Neural cell (in vitro differentiated cells): ENCODE measurements around the gene NXPH3. TPM values are rescaled to one million over a fixed set of nuclear protein-coding genes. Genes with fewer than 3 reads are reported as not detected.

Experiments used
- H2AFZ ChIP-seq: fragments of 200-600, 300-800 bp; sonication (generic), shearing (Covaris generic); 2 replicates; pipeline ENCODE4 v1.6.0; 2014; ENCODE audit warnings: low read depth, mild to moderate bottlenecking, antibody characterized with exemption, low read length, moderate library complexity
- H3F3A ChIP-seq: fragments of 200-600 bp; shearing (Covaris generic); 2 replicates; pipeline ENCODE4 v1.6.1; 2016; ENCODE audit warnings: mild to moderate bottlenecking, moderate library complexity, mixed read lengths, antibody characterized with exemption, low read length; ENCODE audit not compliant: insufficient read depth, poor library complexity, severe bottlenecking
- H3K27ac ChIP-seq: fragments of 200-600, 300-800 bp; sonication (generic), shearing (Covaris generic); 2 replicates; pipeline ENCODE4 v1.5.1; 2014; ENCODE audit warnings: mild to moderate bottlenecking, low read length, moderate library complexity
- H3K27me3 ChIP-seq: fragments of 300-800, 200-600 bp; sonication (generic), shearing (Covaris generic); 2 replicates; pipeline ENCODE4 v1.6.0; 2014; ENCODE audit warnings: mild to moderate bottlenecking, low read depth, low read length, moderate library complexity; ENCODE audit not compliant: insufficient read depth
- H3K36me3 ChIP-seq: fragments of 300-800, 200-600 bp; sonication (generic), shearing (Covaris generic); 2 replicates; pipeline ENCODE4 v1.5.1; 2014; ENCODE audit warnings: mild to moderate bottlenecking, antibody characterized with exemption, low read length, moderate library complexity; ENCODE audit not compliant: insufficient read depth
- H3K4me2 ChIP-seq: fragments of 300-800, 200-600 bp; sonication (generic), shearing (Covaris generic); 2 replicates; pipeline ENCODE4 v1.6.0; 2014; ENCODE audit warnings: mild to moderate bottlenecking, low read length
- H3K4me3 ChIP-seq: fragments of 300-800, 200-600 bp; sonication (generic), shearing (Covaris generic); 2 replicates; pipeline ENCODE4 v1.5.1; 2014; ENCODE audit warnings: mild to moderate bottlenecking, low read length, moderate library complexity
- H3K79me2 ChIP-seq: fragments of 200-600 bp; shearing (Covaris generic); replicated peaks from 2 replicates; pipeline ENCODE4 v1.6.0; 2014; ENCODE audit warnings: mild to moderate bottlenecking, low read length, moderate library complexity; ENCODE audit not compliant: insufficient read depth
- H3K9ac ChIP-seq: fragments of 300-800, 200-600 bp; sonication (generic), shearing (Covaris generic); 2 replicates; pipeline ENCODE4 v1.6.1; 2016; ENCODE audit warnings: mild to moderate bottlenecking, low read length, mixed read lengths
- H3K9me2 ChIP-seq: fragments of 200-600 bp; shearing (Covaris generic); 2 replicates; pipeline ENCODE4 v1.6.1; 2016; ENCODE audit warnings: mild to moderate bottlenecking, low read length, mixed read lengths; ENCODE audit not compliant: insufficient read depth
- H3K9me3 ChIP-seq: fragments of 200-600, 300-800 bp; sonication (generic), shearing (Covaris generic); 2 replicates; pipeline ENCODE4 v1.6.1; 2016; ENCODE audit warnings: mild to moderate bottlenecking, mixed run types, low read length, moderate library complexity, mixed read lengths
- H4K20me1 ChIP-seq: fragments of 200-600 bp; shearing (Covaris generic); 2 replicates; pipeline ENCODE4 v1.6.1; 2016; ENCODE audit warnings: mild to moderate bottlenecking, mixed run types; ENCODE audit not compliant: insufficient read depth
- EP300 ChIP-seq: fragments of 450-650 bp; conservative IDR thresholded peaks from 2 replicates; pipeline ENCODE4 v1.6.1; 2014; ENCODE audit warnings: antibody characterized with exemption, mild to moderate bottlenecking, moderate library complexity; ENCODE audit not compliant: poor library complexity, severe bottlenecking
- EZH2 ChIP-seq: fragments of 200-600, 300-800 bp; shearing (Covaris generic), sonication (generic); IDR thresholded peaks from 2 replicates; pipeline ENCODE4 v1.6.1; 2014; ENCODE audit warnings: antibody characterized with exemption, low read length, borderline replicate concordance, mild to moderate bottlenecking; ENCODE audit not compliant: insufficient read depth, poor library complexity, severe bottlenecking
- MXI1 ChIP-seq: fragments of 450-650 bp; conservative IDR thresholded peaks from 2 replicates; pipeline ENCODE4 v1.6.1; 2014; ENCODE audit warnings: antibody characterized with exemption, mild to moderate bottlenecking; ENCODE audit not compliant: poor library complexity, severe bottlenecking
- POLR2AphosphoS5 ChIP-seq: IDR thresholded peaks from 2 replicates; pipeline ENCODE4 v1.6.1; 2012
- RAD21 ChIP-seq: fragments of 450-650 bp; conservative IDR thresholded peaks from 2 replicates; pipeline ENCODE4 v1.6.1; 2014; ENCODE audit warnings: antibody characterized with exemption, mild to moderate bottlenecking, moderate library complexity
- SMC3 ChIP-seq: fragments of 450-650 bp; conservative IDR thresholded peaks from 2 replicates; pipeline ENCODE4 v1.6.1; 2014; ENCODE audit warnings: antibody characterized with exemption, mild to moderate bottlenecking, moderate library complexity; ENCODE audit not compliant: poor library complexity
- TAF1 ChIP-seq: IDR thresholded peaks from 2 replicates; pipeline ENCODE4 v1.6.1; 2012; ENCODE audit warnings: low read depth
- polyA plus RNA-seq: library from polyadenylated mRNA; depleted of rRNA; stranded (reverse); fragments of >200 nt; gene quantifications from 2 replicates; pipeline ENCODE4 v1.2.3, GENCODE V29; 2014
- TF ChIP-seq, protein P1 (sequence below): IDR thresholded peaks from 2 replicates; pipeline ENCODE4 v1.6.1; 2012; ENCODE audit warnings: borderline replicate concordance
- TF ChIP-seq, protein P2 (sequence below): fragments of 450-650 bp; IDR thresholded peaks from 2 replicates; pipeline ENCODE4 v1.5.1; 2014; ENCODE audit warnings: antibody characterized with exemption, mild to moderate bottlenecking, moderate library complexity; ENCODE audit not compliant: poor library complexity, severe bottlenecking

The NXPH3 gene
- polyA plus RNA-seq, 1 donor from 2014 or later: 2.4 TPM

DNA sequence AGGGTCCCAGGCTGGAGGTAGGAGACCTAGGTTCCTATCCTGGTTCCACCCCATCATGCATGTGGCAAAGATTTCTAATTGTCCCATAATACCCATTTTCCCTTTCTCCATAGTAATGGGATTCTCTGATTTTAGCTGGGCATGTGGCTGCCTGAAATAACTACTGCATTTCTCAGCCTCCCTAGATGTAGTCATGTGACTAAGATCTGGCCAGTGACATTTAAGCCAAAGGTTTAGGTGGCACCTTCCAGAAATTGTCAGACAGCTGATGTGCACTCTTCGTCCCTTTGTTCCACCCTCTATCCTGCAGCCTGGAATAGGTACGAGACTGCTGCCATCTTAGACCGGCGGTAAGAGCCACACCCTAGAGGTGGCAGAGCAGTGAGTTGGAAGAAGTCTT lies 8.2 kb downstream of the NXPH3 start:
- Histone ChIP-seq H3K79me2 (no peaks in the 10 kb centered on the region), H3K27ac (no peak overlapping the region), H3K27me3 (no peaks in the 10 kb centered on the region), H2AFZ (no peak overlapping the region), H3K4me3 (no peak overlapping the region), H3K36me3 (no peaks in the 10 kb centered on the region), H3K9me3 (no peaks in the 10 kb centered on the region), H3K9ac (no peak overlapping the region), H4K20me1 (no peaks in the 10 kb centered on the region), H3K4me2 (no peak overlapping the region), H3K9me2 (no peaks in the 10 kb centered on the region), H3F3A (no peaks in the 10 kb centered on the region)
- TF ChIP-seq, protein P1, sequence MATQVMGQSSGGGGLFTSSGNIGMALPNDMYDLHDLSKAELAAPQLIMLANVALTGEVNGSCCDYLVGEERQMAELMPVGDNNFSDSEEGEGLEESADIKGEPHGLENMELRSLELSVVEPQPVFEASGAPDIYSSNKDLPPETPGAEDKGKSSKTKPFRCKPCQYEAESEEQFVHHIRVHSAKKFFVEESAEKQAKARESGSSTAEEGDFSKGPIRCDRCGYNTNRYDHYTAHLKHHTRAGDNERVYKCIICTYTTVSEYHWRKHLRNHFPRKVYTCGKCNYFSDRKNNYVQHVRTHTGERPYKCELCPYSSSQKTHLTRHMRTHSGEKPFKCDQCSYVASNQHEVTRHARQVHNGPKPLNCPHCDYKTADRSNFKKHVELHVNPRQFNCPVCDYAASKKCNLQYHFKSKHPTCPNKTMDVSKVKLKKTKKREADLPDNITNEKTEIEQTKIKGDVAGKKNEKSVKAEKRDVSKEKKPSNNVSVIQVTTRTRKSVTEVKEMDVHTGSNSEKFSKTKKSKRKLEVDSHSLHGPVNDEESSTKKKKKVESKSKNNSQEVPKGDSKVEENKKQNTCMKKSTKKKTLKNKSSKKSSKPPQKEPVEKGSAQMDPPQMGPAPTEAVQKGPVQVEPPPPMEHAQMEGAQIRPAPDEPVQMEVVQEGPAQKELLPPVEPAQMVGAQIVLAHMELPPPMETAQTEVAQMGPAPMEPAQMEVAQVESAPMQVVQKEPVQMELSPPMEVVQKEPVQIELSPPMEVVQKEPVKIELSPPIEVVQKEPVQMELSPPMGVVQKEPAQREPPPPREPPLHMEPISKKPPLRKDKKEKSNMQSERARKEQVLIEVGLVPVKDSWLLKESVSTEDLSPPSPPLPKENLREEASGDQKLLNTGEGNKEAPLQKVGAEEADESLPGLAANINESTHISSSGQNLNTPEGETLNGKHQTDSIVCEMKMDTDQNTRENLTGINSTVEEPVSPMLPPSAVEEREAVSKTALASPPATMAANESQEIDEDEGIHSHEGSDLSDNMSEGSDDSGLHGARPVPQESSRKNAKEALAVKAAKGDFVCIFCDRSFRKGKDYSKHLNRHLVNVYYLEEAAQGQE: no peak
- TF ChIP-seq, protein P2, sequence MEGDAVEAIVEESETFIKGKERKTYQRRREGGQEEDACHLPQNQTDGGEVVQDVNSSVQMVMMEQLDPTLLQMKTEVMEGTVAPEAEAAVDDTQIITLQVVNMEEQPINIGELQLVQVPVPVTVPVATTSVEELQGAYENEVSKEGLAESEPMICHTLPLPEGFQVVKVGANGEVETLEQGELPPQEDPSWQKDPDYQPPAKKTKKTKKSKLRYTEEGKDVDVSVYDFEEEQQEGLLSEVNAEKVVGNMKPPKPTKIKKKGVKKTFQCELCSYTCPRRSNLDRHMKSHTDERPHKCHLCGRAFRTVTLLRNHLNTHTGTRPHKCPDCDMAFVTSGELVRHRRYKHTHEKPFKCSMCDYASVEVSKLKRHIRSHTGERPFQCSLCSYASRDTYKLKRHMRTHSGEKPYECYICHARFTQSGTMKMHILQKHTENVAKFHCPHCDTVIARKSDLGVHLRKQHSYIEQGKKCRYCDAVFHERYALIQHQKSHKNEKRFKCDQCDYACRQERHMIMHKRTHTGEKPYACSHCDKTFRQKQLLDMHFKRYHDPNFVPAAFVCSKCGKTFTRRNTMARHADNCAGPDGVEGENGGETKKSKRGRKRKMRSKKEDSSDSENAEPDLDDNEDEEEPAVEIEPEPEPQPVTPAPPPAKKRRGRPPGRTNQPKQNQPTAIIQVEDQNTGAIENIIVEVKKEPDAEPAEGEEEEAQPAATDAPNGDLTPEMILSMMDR: no peak
- TF ChIP-seq MXI1 (no peak), SMC3 (no peak), EZH2 (no peak), POLR2AphosphoS5 (no peak), TAF1 (no peak), EP300 (no peak), RAD21 (no peak)

DNA sequence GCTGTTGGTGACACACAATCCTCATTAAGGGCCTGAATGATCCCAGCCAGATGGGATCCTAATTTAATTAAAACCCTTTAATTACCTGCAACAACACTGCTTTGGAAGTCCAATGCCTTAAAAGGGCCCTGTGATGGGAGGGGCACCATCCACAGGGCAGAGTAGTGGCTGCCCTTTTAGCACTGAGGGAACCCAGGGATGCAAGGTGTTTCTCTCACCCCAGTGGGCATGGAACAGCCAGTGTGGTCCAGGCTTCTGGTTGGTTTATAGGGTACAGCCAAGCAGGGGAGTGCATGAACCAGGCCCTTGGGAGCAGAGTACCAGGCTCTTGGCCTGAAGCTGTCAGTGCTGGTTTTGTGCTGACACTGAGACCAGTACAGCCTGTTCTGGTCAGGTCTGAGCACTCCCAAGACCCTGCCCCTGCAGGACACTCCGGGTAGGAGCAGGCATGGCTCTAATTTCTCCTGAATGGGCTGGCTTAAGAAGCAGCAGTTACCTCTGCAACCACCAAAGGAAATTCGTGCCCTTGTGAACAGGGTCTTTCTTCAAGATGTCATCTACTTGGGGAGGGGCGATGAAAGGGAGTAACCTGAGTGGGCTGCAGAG lies 9.9 kb downstream of the NXPH3 start:
- Histone ChIP-seq H3K4me2 (no peak overlapping the region), H3K27me3 (no peaks in the 10 kb centered on the region), H3K9ac (no peak overlapping the region), H3K79me2 (no peaks in the 10 kb centered on the region), H2AFZ (no peak overlapping the region), H3K9me3 (no peaks in the 10 kb centered on the region), H4K20me1 (no peaks in the 10 kb centered on the region), H3K4me3 (no peak overlapping the region), H3F3A (no peaks in the 10 kb centered on the region), H3K36me3 (no peaks in the 10 kb centered on the region), H3K27ac (no peak overlapping the region), H3K9me2 (no peaks in the 10 kb centered on the region)
- no peak for TF ChIP-seq MXI1
- no peak for TF ChIP-seq SMC3
- TF ChIP-seq EP300: no peak
- TF ChIP-seq, protein P1: no peak
- no peak for TF ChIP-seq RAD21
- no peak for TF ChIP-seq EZH2
- TF ChIP-seq POLR2AphosphoS5: no peak
- TF ChIP-seq TAF1: no peak
- TF ChIP-seq, protein P2: no peak
